Measurements from ENCODE around the gene CLSTN1.

- no peak for TF ChIP-seq POLR2A (IDR thresholded peaks at IDR 0.05; ENCODE audit: low read depth, low read length)
- no peak for TF ChIP-seq POLR2AphosphoS5 (IDR thresholded peaks at IDR 0.05; ENCODE audit: low read depth, low read length)
- no peak for TF ChIP-seq TAF1 (IDR thresholded peaks at IDR 0.05; ENCODE audit: low read depth, low read length)
- no peak for TF ChIP-seq SPI1 (IDR thresholded peaks at IDR 0.05; ENCODE audit: low read depth, low read length)
Observed at GRCh38 chr1:9860887-9861286, 37.1 kb upstream of the CLSTN1 start.
